Fibroblast of skin of left biceps (primary cell): ENCODE results near the gene CYP4F2.
"Not testable (repeated sequence)": the region's sequence is repeated elsewhere in the genome, so short reads cannot be mapped to it uniquely, and the experiment has no call there.

Source experiments
- DNase-seq, 2 experiments: peaks; one replicate each; pipeline ENCODE4 v3.0.0-alpha.2; 2013; ENCODE audit warnings: low read depth in 2 of 2

CYP4F2 gene

DNA sequence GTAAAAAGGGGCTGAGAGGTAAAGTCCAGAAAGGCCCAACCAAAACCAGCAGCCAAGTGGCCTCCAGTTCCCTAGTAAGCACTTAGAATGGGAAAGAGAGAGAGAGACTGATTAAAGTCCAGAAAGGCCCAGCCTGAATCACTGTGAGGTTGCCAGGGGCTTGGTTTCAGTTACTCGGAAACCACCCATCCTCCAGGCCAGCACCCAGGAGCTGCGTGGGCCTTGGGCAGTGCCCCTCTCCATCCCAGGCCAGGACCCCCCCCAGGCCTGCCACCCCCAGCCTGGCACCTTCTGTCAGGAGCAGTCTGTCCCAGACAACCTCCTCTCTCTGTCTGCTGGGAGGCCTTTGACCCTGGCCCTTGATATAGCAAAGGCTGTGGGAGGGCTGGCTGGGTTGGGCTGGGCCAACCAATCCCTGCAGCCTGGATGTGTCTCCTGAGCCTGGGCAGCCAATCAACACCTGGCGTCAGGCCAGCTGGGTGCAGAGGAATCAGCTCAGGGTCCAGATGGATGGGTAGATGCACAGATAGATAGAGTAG is at the start of gene CYP4F2:
CYP4F2 (minus strand) TSS at position 337 of the 539 bp plus-strand sequence. CDS start 463 bp downstream, outside the sequence.
- DNase-seq, result no peak

- no peak for DNase-seq
These were observed 47.4 kb upstream of the CYP4F2 start for GRCh38 chr19:15945301-15945700.

GRCh38 chr19:15944401-15944800 is 46.5 kb upstream of the CYP4F2 start:
- no peak for DNase-seq

DNA sequence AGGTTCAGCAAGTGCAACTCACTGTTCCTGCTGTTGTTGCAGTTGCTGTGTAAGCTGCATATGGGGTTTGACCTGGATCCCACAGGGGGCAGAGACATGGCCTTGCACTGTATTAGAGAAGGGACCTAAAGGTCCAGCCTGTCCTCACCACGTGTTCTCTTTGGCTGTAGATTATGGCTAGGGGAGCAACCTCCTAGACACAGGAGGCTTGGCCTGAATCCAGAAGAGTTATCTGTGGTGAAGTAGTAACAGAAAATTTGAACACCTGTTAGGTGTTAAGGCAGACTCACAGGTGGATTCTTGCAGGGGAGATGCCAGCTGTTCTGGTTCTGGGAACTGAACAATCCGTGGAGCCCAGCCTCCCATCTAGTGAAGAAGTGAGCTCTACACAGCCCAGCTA is 39.9 kb upstream of the CYP4F2 start:
- no peak for DNase-seq

GRCh38 chr19:15936950-15937349 is 39.1 kb upstream of the CYP4F2 start:
- DNase-seq, result no peak

DNA sequence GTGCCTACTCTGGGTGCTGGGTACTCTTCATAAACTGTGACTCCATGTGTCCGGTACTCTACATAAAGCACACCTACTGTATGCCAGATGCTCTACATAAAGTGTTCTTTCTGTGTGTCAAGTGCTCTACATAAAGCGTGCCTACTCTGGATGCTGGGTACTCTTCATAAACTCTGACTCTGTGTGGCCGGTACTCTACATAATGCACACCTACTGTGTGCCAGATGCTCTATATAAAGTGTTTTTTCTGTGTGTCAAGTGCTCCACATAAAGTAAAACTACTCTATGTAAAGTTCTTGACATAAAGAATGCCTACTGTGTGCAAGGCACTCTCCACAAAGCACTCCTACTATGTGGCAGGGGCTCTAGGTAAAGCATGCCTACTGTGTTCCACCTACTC is 38.3 kb upstream of the CYP4F2 start:
- no peak for DNase-seq

DNA sequence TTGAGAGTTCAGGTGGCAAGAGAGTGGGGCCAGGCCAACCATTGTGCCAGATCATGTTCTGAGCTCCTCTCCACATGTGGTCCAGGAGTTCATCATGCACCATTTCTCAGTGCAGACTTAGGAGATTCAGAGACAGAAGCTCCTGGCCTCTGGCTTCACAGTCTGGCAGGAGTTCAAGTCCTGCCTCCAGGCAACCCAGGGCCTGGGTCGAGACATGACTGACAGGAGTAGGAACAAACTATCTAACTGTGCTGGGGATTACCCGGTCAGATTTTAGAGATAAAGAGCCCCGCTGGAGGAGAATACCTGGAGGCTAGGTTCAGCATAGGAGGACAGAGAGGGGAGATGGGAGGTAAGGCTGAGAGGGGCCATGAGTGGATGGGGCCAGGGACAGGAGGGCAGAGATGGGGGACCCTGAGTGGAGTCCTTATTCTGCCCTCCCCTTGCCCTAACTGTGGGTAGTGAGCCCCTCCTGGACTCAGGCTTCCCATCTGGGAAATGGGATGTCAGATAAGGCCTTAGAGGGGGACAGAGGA is 37.4 kb upstream of the CYP4F2 start:
- DNase-seq, result no peak

GRCh38 chr19:15934332-15935078 is 36.6 kb upstream of the CYP4F2 start, which contains the start of gene CYP4F11:
TSS of gene CYP4F11 (minus strand) at chr19:15934529. CDS start at chr19:15934408, 121 bp downstream.
- no peak for DNase-seq

- not testable (repeated sequence) for DNase-seq
These were observed 36.0 kb upstream of the CYP4F2 start for GRCh38 chr19:15933761-15934331.

- DNase-seq, result no peak
These were observed 30.4 kb upstream of the CYP4F2 start for GRCh38 chr19:15928321-15928720.

DNA sequence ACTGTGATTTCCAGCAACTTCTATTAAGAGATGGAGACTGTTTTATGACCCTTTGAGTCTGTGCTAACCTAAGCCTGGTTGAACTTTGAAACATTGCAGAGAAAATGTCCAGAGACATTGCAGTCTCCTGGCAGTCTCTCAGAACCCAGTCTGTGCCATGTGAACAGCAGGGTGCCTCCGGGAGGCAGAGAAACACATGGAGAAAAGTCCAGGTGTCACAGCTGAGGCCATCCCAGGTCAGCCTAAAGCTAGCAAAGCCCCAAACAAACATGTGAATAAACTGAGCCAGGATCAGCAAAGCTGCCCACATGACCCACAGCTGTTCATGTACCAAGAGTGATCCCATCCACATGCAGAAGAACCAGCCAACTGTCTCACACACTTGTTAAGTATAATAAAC is 28.6 kb upstream of the CYP4F2 start:
- no peak for DNase-seq

GRCh38 chr19:15923702-15924101 is 25.8 kb upstream of the CYP4F2 start:
- DNase-seq, result no peak

- no peak for DNase-seq
These were observed 24.1 kb upstream of the CYP4F2 start for GRCh38 chr19:15922021-15922420.

GRCh38 chr19:15919243-15919642 is 21.4 kb upstream of the CYP4F2 start:
- no peak for DNase-seq

GRCh38 chr19:15915109-15915508 is 17.2 kb upstream of the CYP4F2 start:
- DNase-seq, result no peak

GRCh38 chr19:15913830-15914229 is 16.0 kb upstream of the CYP4F2 start:
- DNase-seq, result no peak

DNA sequence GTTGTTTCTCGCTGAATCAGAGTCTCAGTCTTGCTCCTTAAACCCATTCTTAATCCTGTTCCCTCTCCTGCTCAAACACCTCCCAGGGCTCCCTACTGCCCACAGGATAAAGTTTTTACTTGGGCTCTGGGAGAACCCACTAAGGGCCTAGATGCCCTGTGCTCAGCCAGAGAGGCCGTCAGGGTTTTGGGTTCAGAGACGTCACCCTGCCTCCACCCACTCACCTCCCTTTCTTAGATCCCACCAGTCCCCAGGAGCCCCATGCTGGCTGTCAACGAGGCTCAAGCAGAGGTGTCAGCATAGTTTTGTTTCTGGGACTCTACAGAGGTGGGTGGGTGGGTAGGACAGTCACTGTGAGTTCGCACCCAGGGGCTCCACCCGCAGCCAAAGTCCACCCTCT is 15.5 kb upstream of the CYP4F2 start:
- no peak for DNase-seq

DNA sequence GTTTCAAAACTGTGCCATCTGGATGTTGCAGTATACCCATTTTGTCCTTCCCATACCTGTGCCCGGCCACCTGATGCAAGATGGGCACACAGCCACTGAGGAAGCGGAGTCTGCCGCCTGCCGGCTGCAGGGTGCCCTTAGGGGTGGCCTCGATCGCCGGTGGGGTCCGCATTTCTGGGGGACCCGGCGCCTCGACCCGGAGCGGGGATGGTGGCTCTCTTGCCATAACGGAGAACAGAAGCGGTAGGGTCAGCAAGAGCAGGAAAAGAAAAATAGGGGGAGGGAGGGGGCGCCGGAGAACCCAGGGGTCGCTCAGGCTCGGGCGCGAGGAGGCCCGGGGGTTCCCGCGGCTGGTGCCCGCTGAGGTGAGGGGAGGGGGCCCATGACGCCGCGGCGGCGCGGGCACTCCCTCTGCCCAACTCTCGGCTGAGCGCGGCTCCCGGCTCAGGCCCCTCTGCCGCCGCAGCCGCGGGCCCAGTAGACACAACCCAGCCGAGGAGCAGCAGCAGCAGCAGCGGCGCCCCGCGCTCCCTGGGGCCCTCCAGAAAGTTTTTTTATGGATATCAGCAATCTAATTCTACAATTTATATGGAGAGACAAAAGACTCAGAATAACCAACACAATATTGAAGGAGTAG is 13.8 kb upstream of the CYP4F2 start:
- no peak for DNase-seq

GRCh38 chr19:15905026-15905425 is 7.2 kb upstream of the CYP4F2 start:
- DNase-seq, result no peak

GRCh38 chr19:15902898-15903297 is 5.0 kb upstream of the CYP4F2 start:
- DNase-seq, result not testable (repeated sequence)

DNA sequence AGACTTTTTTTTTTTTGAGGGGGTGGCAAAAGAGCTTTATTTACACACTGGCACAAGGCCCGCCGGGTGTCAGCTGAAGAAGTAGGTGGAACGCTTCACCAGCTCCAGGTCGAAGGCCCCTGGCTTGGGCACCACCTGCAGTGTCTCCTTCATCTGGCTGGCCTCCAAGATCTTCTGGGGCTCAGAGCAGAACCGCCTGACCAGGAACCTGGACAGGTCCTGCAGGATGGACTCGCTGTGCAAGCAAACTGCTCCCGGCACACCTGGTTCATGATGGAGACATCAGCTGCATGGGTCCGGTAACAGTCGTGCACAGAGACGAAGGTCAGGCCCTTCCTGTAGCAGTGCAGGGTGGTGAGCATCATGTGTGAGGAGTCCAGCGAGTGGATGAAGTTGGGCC is 4.4 kb upstream of the CYP4F2 start:
- no peak for DNase-seq

GRCh38 chr19:15900504-15900903 is 2.6 kb upstream of the CYP4F2 start:
- DNase-seq, result no peak
